ENCODE results near the gene LST1.

- no peak for TF ChIP-seq CTCF (IDR thresholded peaks at IDR 0.05)
- TF ChIP-seq POLR2AphosphoS5 (IDR thresholded peaks at IDR 0.05; ENCODE audit: low read depth, low read length) = no peak
Measured at GRCh38 chr6:31567531-31568370, 18.3 kb upstream of the LST1 start.
